Ovary (tissue), 3 donors: ENCODE measurements around the gene THBD.

Source experiments
- EP300 ChIP-seq: sonication (generic); formaldehyde crosslinking; IDR thresholded peaks from one replicate; pipeline ENCODE4 v1.6.1; 2017; ENCODE audit warnings: antibody characterized with exemption
- POLR2A ChIP-seq: fragments of 450-650 bp; IDR thresholded peaks from one replicate; pipeline ENCODE4 v1.6.1; 2017; ENCODE audit warnings: antibody characterized with exemption, mild to moderate bottlenecking, moderate library complexity
- TF ChIP-seq, protein P1 (sequence below), 3 donors: fragments of 450-650 bp in 2 of 3; fragments of 200-600 bp in 1 of 3; IDR thresholded peaks; one replicate each; pipeline versions ENCODE4 v1.5.1 to v1.8.0; 2016 to 2022; ENCODE audit warnings: antibody characterized with exemption in 3 of 3, mild to moderate bottlenecking in 1 of 3
- donor health status: DM: no; HTN: no; CAD: no.

DNA sequence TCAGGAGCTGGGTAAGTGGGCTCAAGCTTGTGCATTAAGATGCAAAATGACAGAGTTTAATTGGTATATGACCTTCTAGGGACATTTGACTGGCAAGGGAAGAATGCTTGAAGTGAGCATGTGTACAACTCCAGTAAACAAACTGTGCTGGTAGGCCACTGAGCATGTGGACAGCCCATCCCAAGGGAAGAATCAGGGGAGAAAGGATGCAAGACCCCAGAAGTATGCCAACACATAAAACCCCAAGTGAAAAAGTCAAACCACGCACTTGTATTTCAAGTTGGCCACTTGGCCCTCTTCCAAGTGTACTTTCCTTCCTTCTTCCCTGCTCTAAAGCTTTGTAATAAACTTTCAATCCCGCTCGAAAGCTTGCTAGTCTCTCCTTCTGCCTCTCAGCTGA lies 10.4 kb upstream of the THBD start:
- no peak for TF ChIP-seq EP300
- TF ChIP-seq POLR2A = no peak
- TF ChIP-seq, protein P1, sequence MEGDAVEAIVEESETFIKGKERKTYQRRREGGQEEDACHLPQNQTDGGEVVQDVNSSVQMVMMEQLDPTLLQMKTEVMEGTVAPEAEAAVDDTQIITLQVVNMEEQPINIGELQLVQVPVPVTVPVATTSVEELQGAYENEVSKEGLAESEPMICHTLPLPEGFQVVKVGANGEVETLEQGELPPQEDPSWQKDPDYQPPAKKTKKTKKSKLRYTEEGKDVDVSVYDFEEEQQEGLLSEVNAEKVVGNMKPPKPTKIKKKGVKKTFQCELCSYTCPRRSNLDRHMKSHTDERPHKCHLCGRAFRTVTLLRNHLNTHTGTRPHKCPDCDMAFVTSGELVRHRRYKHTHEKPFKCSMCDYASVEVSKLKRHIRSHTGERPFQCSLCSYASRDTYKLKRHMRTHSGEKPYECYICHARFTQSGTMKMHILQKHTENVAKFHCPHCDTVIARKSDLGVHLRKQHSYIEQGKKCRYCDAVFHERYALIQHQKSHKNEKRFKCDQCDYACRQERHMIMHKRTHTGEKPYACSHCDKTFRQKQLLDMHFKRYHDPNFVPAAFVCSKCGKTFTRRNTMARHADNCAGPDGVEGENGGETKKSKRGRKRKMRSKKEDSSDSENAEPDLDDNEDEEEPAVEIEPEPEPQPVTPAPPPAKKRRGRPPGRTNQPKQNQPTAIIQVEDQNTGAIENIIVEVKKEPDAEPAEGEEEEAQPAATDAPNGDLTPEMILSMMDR (IDR thresholded peaks at IDR 0.05) = no peak
